ENCODE data around the gene SERTAD4. TPM values are rescaled to one million over a fixed set of nuclear protein-coding genes. Genes with fewer than 3 reads are reported as not detected.

Gene SERTAD4
- total RNA-seq, 1 experiment from 2014 or later: 5.1 TPM

- no peak for DNase-seq (ENCODE audit: low read depth)
Measured at GRCh38 chr1:210233216-210233494, 559 bp downstream of the SERTAD4 start.

- DNase-seq (ENCODE audit: low read depth): peak; percentile 86
Measured at GRCh38 chr1:210233495-210234328, 1.1 kb downstream of the SERTAD4 start.

- no peak for DNase-seq (ENCODE audit: low read depth)
Measured at GRCh38 chr1:210234329-210234757, 1.7 kb downstream of the SERTAD4 start.

GRCh38 chr1:210235363-210236053 lies 2.9 kb downstream of the SERTAD4 start:
- no peak for DNase-seq (ENCODE audit: low read depth)

- peak; percentile 81 for DNase-seq (ENCODE audit: low read depth)
Measured at GRCh38 chr1:210236386-210236839, 3.8 kb downstream of the SERTAD4 start.

GRCh38 chr1:210236840-210237409 lies 4.3 kb downstream of the SERTAD4 start:
- peak; percentile 84 for DNase-seq (ENCODE audit: low read depth)

- no peak for DNase-seq (ENCODE audit: low read depth)
Measured at GRCh38 chr1:210237479-210237878, 4.9 kb downstream of the SERTAD4 start.

GRCh38 chr1:210237981-210238380 lies 5.4 kb downstream of the SERTAD4 start:
- no peak for DNase-seq (ENCODE audit: low read depth)

- peak; percentile 86 for DNase-seq (ENCODE audit: low read depth)
Measured at GRCh38 chr1:210239349-210240111, 6.9 kb downstream of the SERTAD4 start.

- DNase-seq (ENCODE audit: low read depth): no peak
Measured at GRCh38 chr1:210241121-210241520, 8.5 kb downstream of the SERTAD4 start.

GRCh38 chr1:210244746-210245367 lies 12.3 kb downstream of the SERTAD4 start:
- no peak for DNase-seq (ENCODE audit: low read depth)

GRCh38 chr1:210246447-210246846 lies 13.9 kb downstream of the SERTAD4 start:
- DNase-seq (ENCODE audit: low read depth): no peak

GRCh38 chr1:210248341-210248740 lies 15.7 kb downstream of the SERTAD4 start:
- no peak for DNase-seq (ENCODE audit: low read depth)

GRCh38 chr1:210250665-210250997 lies 18.0 kb downstream of the SERTAD4 start:
- DNase-seq (ENCODE audit: low read depth): peak; percentile 74

- DNase-seq (ENCODE audit: low read depth): peak; percentile 87
Measured at GRCh38 chr1:210250998-210251679, 18.5 kb downstream of the SERTAD4 start.

GRCh38 chr1:210251680-210252490 lies 19.3 kb downstream of the SERTAD4 start:
- DNase-seq (ENCODE audit: low read depth): no peak

GRCh38 chr1:210252621-210253051 lies 20.0 kb downstream of the SERTAD4 start:
- DNase-seq (ENCODE audit: low read depth): no peak

- no peak for DNase-seq (ENCODE audit: low read depth)
Measured at GRCh38 chr1:210254298-210254697, 21.7 kb downstream of the SERTAD4 start.

GRCh38 chr1:210257698-210258529 lies 25.3 kb downstream of the SERTAD4 start:
- no peak for DNase-seq (ENCODE audit: low read depth)

All from Daoy (cell line).